Measurements from ENCODE around the gene NACC2. TPM values are rescaled to one million over a fixed set of nuclear protein-coding genes. Genes with fewer than 3 reads are reported as not detected.

The NACC2 gene
- total and polyA plus RNA-seq, 9 of the 15 experiments (the other 6 are each of a cell fraction or from before 2014, with no cell fraction given) = 0.70 to 25.1 (median 5.6) TPM

- H3K9ac ChIP-seq (ENCODE audit: insufficient read depth in 1 of 2, low read depth in 2 of 2, low read length in 2 of 2) = peak overlapping the region in 1 of 2 experiments; percentile 45; a peak in 1 of 4 replicates
- no TSS peak for BruUV-seq (replicated peaks)
- H3K27ac ChIP-seq (ENCODE audit: extremely low read depth, low read depth, low read length) = no peak overlapping the region
- no peaks in the 10 kb centered on the region for H3K9me3 ChIP-seq (replicated peaks; ENCODE audit: control insufficient read depth, insufficient read depth, low read depth, low read length)
- no peaks in the 10 kb centered on the region; the same call in 1 of the 2 replicates for H4K20me1 ChIP-seq (replicated peaks; ENCODE audit: control insufficient read depth, insufficient read depth, low read length)
- TF ChIP-seq POLR2G (IDR thresholded peaks at IDR 0.05; ENCODE audit: low read depth, low read length) (peak; percentile 21; the same call in 1 of the 2 replicates), GTF2F1 (IDR thresholded peaks at IDR 0.05; ENCODE audit: low read depth, low read length) (no peak)
- peaks cover 2% of the 10 kb centered on the region for H3K9me1 ChIP-seq (ENCODE audit: control insufficient read depth, insufficient read depth, low read length)
- ATAC-seq = no peak
- CTCF ChIA-PET (ENCODE audit: low intra/inter-chr PET ratio) = no interaction called here
- 62% methylated on average over 9 of the region's 16 CpGs for WGBS (ENCODE audit: insufficient coverage, low coverage, missing lambda C conversion rate)
- H3K27me3 ChIP-seq (ENCODE audit: control insufficient read depth in 2 of 2, insufficient read depth in 2 of 2, low read length in 2 of 2) = no peaks in the 10 kb centered on the region
- in situ Hi-C loops (cut with MboI) = no loop called here
- H3K4me1 ChIP-seq (replicated peaks in 1 of 2; ENCODE audit: control insufficient read depth in 2 of 2, insufficient read depth in 2 of 2, low read length in 2 of 2) = peaks cover 3 to 62% of the 10 kb centered on the region in 2 experiments; a peak in 4 of 5 replicates
- intact Hi-C loops (cut with micrococcal nuclease) = no loop called here
- no peaks in the 10 kb centered on the region for H3K79me2 ChIP-seq (ENCODE audit: control insufficient read depth, insufficient read depth, low read length)
- no peak overlapping the region for H3K4me3 ChIP-seq
- H3K4me2 ChIP-seq (ENCODE audit: insufficient read depth, low read length) = no peak overlapping the region
- no peaks in the 10 kb centered on the region for H3K36me3 ChIP-seq (ENCODE audit: control insufficient read depth, insufficient read depth, low read length)
- DNase-seq (ENCODE audit: extremely low read depth in 1 of 4, low spot score in 3 of 4) = no peak
- FAIRE-seq = no peak
- H2AFZ ChIP-seq (ENCODE audit: low read depth, low read length) = no peak overlapping the region
- POLR2A ChIA-PET = interaction anchor here (1.4 kb wide), 1 partner anchor 8 kb away, joined by 6 read pairs; no protein-coding TSS in a partner anchor
Measured at GRCh38 chr9:135998410-135999071, 96.5 kb downstream of the NACC2 start.

GRCh38 chr9:135998016-135998380 is 97.1 kb downstream of the NACC2 start:
- ChIA-PET CTCF (ENCODE audit: low intra/inter-chr PET ratio) (no interaction called here), POLR2A (interaction anchor here (1.4 kb wide), 1 partner anchor 8 kb away, joined by 6 read pairs; no protein-coding TSS in a partner anchor)
- Histone ChIP-seq H3K4me1 (replicated peaks in 1 of 2; ENCODE audit: control insufficient read depth in 2 of 2, insufficient read depth in 2 of 2, low read length in 2 of 2) (peaks cover 7 to 62% of the 10 kb centered on the region in 2 experiments; a peak in 4 of 5 replicates), H3K36me3 (ENCODE audit: control insufficient read depth, insufficient read depth, low read length) (no peaks in the 10 kb centered on the region), H3K79me2 (ENCODE audit: control insufficient read depth, insufficient read depth, low read length) (no peaks in the 10 kb centered on the region), H3K9ac (ENCODE audit: insufficient read depth in 1 of 2, low read depth in 2 of 2, low read length in 2 of 2) (no peak overlapping the region), H3K27ac (ENCODE audit: extremely low read depth, low read depth, low read length) (no peak overlapping the region), H3K9me3 (replicated peaks; ENCODE audit: control insufficient read depth, insufficient read depth, low read depth, low read length) (no peaks in the 10 kb centered on the region), H2AFZ (ENCODE audit: low read depth, low read length) (no peak overlapping the region), H3K4me3 (no peak overlapping the region), H3K4me2 (ENCODE audit: insufficient read depth, low read length) (no peak overlapping the region), H3K27me3 (ENCODE audit: control insufficient read depth in 2 of 2, insufficient read depth in 2 of 2, low read length in 2 of 2) (no peaks in the 10 kb centered on the region), H3K9me1 (ENCODE audit: control insufficient read depth, insufficient read depth, low read length) (no peaks in the 10 kb centered on the region), H4K20me1 (replicated peaks; ENCODE audit: control insufficient read depth, insufficient read depth, low read length) (no peaks in the 10 kb centered on the region; the same call in 1 of the 2 replicates)
- intact Hi-C loops (cut with micrococcal nuclease) (no loop called here), in situ Hi-C loops (cut with MboI) (no loop called here)
- ATAC-seq (no peak), DNase-seq (ENCODE audit: extremely low read depth in 1 of 4, low spot score in 3 of 4) (no peak), FAIRE-seq (no peak)
- WGBS (ENCODE audit: insufficient coverage, low coverage, missing lambda C conversion rate) = 72% methylated on average over 10 of the region's 10 CpGs
- BruUV-seq (replicated peaks) = no TSS peak
- TF ChIP-seq SAP30 (IDR thresholded peaks at IDR 0.05; ENCODE audit: borderline replicate concordance, insufficient read depth, low read depth, low read length, poor library complexity, severe bottlenecking) = no peak
- no peak for TF ChIP-seq ZFP91 (CRISPR knock-in tag; IDR thresholded peaks at IDR 0.05)
- TF ChIP-seq ZNF696 (CRISPR knock-in tag; conservative IDR thresholded peaks at IDR 0.05) = no peak
- TF ChIP-seq MXI1 (IDR thresholded peaks at IDR 0.05; ENCODE audit: low read depth, low read length) = no peak
- TF ChIP-seq PPARD (CRISPR knock-in tag; IDR thresholded peaks at IDR 0.05) = no peak
- TF ChIP-seq BACH1 (tag; IDR thresholded peaks at IDR 0.05) = no peak
- TF ChIP-seq MLLT1 (IDR thresholded peaks at IDR 0.05) = no peak
- no peak for TF ChIP-seq HNRNPUL1 (IDR thresholded peaks at IDR 0.05; ENCODE audit: low read length)
- TF ChIP-seq CBFA2T3 (IDR thresholded peaks at IDR 0.05) = no peak
- no peak for TF ChIP-seq RBFOX2 (IDR thresholded peaks at IDR 0.05; ENCODE audit: low read depth, low read length)
- no peak for TF ChIP-seq HDAC1 (IDR thresholded peaks at IDR 0.05)

Data from K562 (cell line).